Right lobe of liver (tissue), 6 donors: ENCODE results near the gene MAPKAPK2. TPM values are rescaled to one million over a fixed set of nuclear protein-coding genes. Genes with fewer than 3 reads are reported as not detected.

Experiments used
- ATAC-seq, 4 donors: fragments of 200-7000 bp; cut with Tn5 transposase; one replicate each; pipeline ENCODE4 v1.9.1; 2020; ENCODE audit warnings: mild to moderate bottlenecking in 4 of 4, moderate library complexity in 4 of 4
- DNase-seq, 3 donors: peaks; one replicate each; pipeline ENCODE4 v3.0.0-alpha.2; 2020
- H3K27ac ChIP-seq, 3 donors: fragments of 200-600 bp; one replicate each; pipeline ENCODE4 v1.8.0; 2022
- H3K27me3 ChIP-seq, 2 donors: fragments of 200-600 bp; one replicate each; pipeline ENCODE4 v1.8.0; 2022
- H3K36me3 ChIP-seq, 4 donors: fragments of 200-600 bp; sonication (generic) in 1 of 4; one replicate each; pipeline versions ENCODE4 v1.5.1 to v1.8.0; 2017 to 2022; ENCODE audit warnings: control low read depth in 1 of 4
- H3K4me1 ChIP-seq, 4 donors: fragments of 200-600 bp; sonication (generic) in 1 of 4; one replicate each; pipeline versions ENCODE4 v1.5.1 to v1.8.0; 2017 to 2022; ENCODE audit warnings: control low read depth in 1 of 4
- H3K4me3 ChIP-seq, 3 donors: fragments of 200-600 bp; one replicate each; pipeline ENCODE4 v1.8.0; 2022
- H3K9me3 ChIP-seq, 4 donors: fragments of 200-600 bp; sonication (generic) in 1 of 4; one replicate each; pipeline versions ENCODE4 v1.5.1 to v1.8.0; 2017 to 2022; ENCODE audit warnings: control low read depth in 1 of 4
- POLR2A ChIP-seq: fragments of 450-650 bp; IDR thresholded peaks from one replicate; pipeline ENCODE4 v1.6.1; 2017; ENCODE audit warnings: antibody characterized with exemption, mild to moderate bottlenecking
- WGBS: methylation state at CpG from one replicate; pipeline ENCODE4 v1.1.6; 2018; ENCODE audit warnings: low coverage, low lambda C conversion rate; ENCODE audit not compliant: insufficient coverage; ENCODE audit errors: missing lambda C conversion rate; 5-methylcytosine and 5-hydroxymethylcytosine counted together
- intact Hi-C, 2 donors: fragments of 100-400 bp; cut with DNase I; formaldehyde crosslinking; loops; one replicate each; pipeline versions ENCODE4 v1.11.2 to v1.14.1; 2022
- total RNA-seq, 6 experiments: library from RNA; depleted of rRNA in 2 of 6; stranded (reverse); fragments of >200 nt in 2 of 6; fragmentation: NEBNext Ultra II Directional in 3 of 6; extraction: Animal tissue kit (Norgen Biotek cat#: 25700) in 3 of 6; gene quantifications; one replicate each; pipeline versions ENCODE4 v1.1.0 to v1.2.4, GENCODE V29; 2016 to 2023
- TF ChIP-seq, protein P1 (sequence below), 4 donors: fragments of 200-600 bp in 3 of 4; fragments of 450-650 bp in 1 of 4; IDR thresholded peaks; one replicate each; pipeline versions ENCODE4 v1.5.1 to v1.8.0; 2016 to 2022; ENCODE audit warnings: antibody characterized with exemption in 4 of 4, mild to moderate bottlenecking in 2 of 4
- donor health status: DM: no; HTN: yes; CAD: no.
- donor health status: DM: no; HTN: no; CAD: no.
- donor health status: DM: no; HTN: no; CAD: no.
- donor health status: DM: no; HTN: yes; CAD: no.
- donor health status: DM: no; HTN: yes; CAD: no.

MAPKAPK2 gene
- total RNA-seq, 6 experiments from 2014 or later, result 25.6 to 46.6 (median 34.0) TPM

DNA sequence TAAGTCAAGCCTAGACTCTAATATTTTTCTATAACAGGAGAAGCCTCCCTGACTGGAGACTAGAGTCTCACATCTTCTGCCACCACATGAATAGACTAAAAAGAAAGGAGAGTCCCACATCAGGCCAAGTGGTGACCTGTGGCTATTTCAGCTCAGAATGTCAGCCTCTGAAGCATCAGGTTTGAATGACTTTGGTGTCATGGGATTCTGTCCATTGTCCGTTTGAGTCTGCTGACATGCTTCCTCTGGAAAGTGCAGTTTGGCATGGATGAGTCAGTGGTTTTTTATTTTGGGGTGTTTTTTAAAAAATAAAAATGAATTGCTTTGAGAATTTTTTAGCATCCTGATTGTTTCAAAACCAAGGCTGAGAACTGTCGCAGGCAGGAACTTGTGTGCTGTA lies 29.9 kb upstream of the MAPKAPK2 start:
- DNase-seq (no peak), ATAC-seq (no peak)
- no peak overlapping the region for H3K27ac ChIP-seq
- WGBS, result 56% methylated on average over 2 of the region's 2 CpGs
- no peak overlapping the region for H3K4me3 ChIP-seq
- no peaks in the 10 kb centered on the region for H3K36me3 ChIP-seq
- H3K9me3 ChIP-seq, result no peaks in the 10 kb centered on the region
- intact Hi-C loops, result no loop called here
- peaks cover 0 to 12% (median 5%) of the 10 kb centered on the region in 4 donors for H3K4me1 ChIP-seq
- TF ChIP-seq POLR2A, result no peak
- TF ChIP-seq, protein P1, sequence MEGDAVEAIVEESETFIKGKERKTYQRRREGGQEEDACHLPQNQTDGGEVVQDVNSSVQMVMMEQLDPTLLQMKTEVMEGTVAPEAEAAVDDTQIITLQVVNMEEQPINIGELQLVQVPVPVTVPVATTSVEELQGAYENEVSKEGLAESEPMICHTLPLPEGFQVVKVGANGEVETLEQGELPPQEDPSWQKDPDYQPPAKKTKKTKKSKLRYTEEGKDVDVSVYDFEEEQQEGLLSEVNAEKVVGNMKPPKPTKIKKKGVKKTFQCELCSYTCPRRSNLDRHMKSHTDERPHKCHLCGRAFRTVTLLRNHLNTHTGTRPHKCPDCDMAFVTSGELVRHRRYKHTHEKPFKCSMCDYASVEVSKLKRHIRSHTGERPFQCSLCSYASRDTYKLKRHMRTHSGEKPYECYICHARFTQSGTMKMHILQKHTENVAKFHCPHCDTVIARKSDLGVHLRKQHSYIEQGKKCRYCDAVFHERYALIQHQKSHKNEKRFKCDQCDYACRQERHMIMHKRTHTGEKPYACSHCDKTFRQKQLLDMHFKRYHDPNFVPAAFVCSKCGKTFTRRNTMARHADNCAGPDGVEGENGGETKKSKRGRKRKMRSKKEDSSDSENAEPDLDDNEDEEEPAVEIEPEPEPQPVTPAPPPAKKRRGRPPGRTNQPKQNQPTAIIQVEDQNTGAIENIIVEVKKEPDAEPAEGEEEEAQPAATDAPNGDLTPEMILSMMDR (IDR thresholded peaks at IDR 0.05), result no peak
- no peaks in the 10 kb centered on the region for H3K27me3 ChIP-seq

DNA sequence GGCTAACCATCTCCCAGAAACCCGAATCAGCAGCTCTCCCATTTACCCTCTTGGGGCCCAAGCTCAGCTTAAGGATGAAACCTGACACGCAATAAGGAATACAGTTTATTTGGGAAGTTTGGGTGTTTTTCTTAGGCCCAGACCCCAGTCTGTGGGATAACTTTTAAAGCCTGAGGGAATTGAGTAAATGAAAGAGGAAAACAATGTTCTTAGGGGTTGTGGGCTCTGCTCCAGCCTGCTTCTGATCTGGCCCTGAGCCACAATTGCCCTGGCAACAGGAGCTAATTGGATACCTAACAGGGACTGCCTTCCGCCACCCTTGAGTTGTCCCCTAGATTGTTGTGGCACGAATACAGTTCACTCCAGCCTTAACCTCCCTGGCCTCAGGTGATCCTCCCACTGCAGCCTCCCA lies 29.2 kb upstream of the MAPKAPK2 start:
- ATAC-seq (no peak), DNase-seq (no peak)
- WGBS, result 56% methylated on average over 2 of the region's 4 CpGs
- no peak overlapping the region for H3K4me3 ChIP-seq
- peaks cover 0 to 12% (median 5%) of the 10 kb centered on the region in 4 donors for H3K4me1 ChIP-seq
- no peaks in the 10 kb centered on the region for H3K27me3 ChIP-seq
- intact Hi-C loops, result no loop called here
- TF ChIP-seq POLR2A, result no peak
- TF ChIP-seq, protein P1 (IDR thresholded peaks at IDR 0.05), result no peak
- H3K36me3 ChIP-seq, result no peaks in the 10 kb centered on the region
- no peaks in the 10 kb centered on the region for H3K9me3 ChIP-seq
- H3K27ac ChIP-seq, result no peak overlapping the region

DNA sequence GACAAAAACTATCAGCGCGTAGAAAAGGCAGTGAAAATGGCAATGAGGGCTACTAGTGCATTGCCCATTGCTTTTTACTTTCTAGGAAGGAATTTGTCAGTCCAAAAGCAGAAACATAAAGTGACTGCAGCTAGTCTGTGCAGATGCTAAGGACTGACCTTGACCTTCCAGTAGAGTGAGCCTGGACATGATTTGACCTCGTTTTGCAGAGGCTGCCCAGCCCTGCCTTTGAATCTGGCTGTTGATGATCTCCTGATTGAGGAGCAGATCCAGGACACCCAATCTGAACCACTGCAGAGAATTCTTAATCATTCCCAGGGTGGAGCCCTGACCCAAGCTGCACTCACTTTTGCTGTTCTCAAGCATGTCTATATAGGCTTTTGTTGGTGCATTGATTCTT lies 27.8 kb upstream of the MAPKAPK2 start:
- Histone ChIP-seq H3K36me3 (no peaks in the 10 kb centered on the region), H3K27me3 (no peaks in the 10 kb centered on the region), H3K4me1 (peaks cover 0 to 12% (median 5%) of the 10 kb centered on the region in 4 donors), H3K4me3 (no peak overlapping the region), H3K9me3 (no peaks in the 10 kb centered on the region), H3K27ac (no peak overlapping the region)
- ATAC-seq (no peak), DNase-seq (no peak)
- intact Hi-C loops, result no loop called here
- WGBS, result 50% methylated on average over 1 of the region's 3 CpGs
- TF ChIP-seq, protein P1 (IDR thresholded peaks at IDR 0.05), result no peak
- no peak for TF ChIP-seq POLR2A

DNA sequence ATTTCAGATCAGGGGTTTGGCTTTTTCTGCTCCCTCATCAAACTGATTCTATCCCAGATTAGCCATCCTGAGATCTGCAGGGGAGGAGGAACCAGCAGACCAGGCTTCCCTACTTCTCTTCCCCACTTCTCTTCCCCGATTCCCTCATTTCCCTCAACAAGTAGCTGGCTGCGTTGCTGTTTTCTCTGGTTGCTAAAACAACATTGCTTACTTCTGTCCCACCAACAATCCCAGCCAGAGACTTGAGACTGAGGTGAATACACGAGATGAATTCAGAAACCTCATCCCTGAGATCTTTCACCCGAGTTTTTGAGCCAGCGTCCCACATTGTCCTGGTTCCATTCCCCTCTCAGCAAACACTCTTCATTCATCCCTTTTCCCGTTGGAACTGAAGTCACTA lies 27.0 kb upstream of the MAPKAPK2 start:
- H3K9me3 ChIP-seq, result no peaks in the 10 kb centered on the region
- no peaks in the 10 kb centered on the region for H3K27me3 ChIP-seq
- ATAC-seq, result no peak
- TF ChIP-seq, protein P1 (IDR thresholded peaks at IDR 0.05), result no peak
- TF ChIP-seq POLR2A, result no peak
- no peak overlapping the region for H3K27ac ChIP-seq
- no peak for DNase-seq
- peaks cover 0 to 12% (median 5%) of the 10 kb centered on the region in 4 donors for H3K4me1 ChIP-seq
- no peak overlapping the region for H3K4me3 ChIP-seq
- H3K36me3 ChIP-seq, result no peaks in the 10 kb centered on the region
- WGBS, result 60% methylated on average over 6 of the region's 6 CpGs
- intact Hi-C loops, result no loop called here
